HG02943 (cell line): Measurements from ENCODE around the gene TRAPPC12.
"Not testable (repeated sequence)": the region's sequence is repeated elsewhere in the genome, so short reads cannot be mapped to it uniquely, and the experiment has no call there.

Experiments used
- ATAC-seq: cut with Tn5 transposase; IDR thresholded peaks from one replicate; pipeline ENCODE4 v1.9.1; 2021; ENCODE audit warnings: mild to moderate bottlenecking, low read depth, moderate library complexity; ENCODE audit not compliant: unreplicated experiment

Gene TRAPPC12

GRCh38 chr2:3482363-3482821 is 102.9 kb downstream of the TRAPPC12 start:
- ATAC-seq: no peak

GRCh38 chr2:3483227-3483985 is 103.9 kb downstream of the TRAPPC12 start:
- ATAC-seq: no peak

GRCh38 chr2:3483986-3484960 is 104.8 kb downstream of the TRAPPC12 start:
- no peak for ATAC-seq

GRCh38 chr2:3485166-3485565 is 105.7 kb downstream of the TRAPPC12 start:
- ATAC-seq: no peak

GRCh38 chr2:3486047-3487027 is 106.8 kb downstream of the TRAPPC12 start:
- no peak for ATAC-seq

GRCh38 chr2:3487028-3487425 is 107.5 kb downstream of the TRAPPC12 start:
- no peak for ATAC-seq

GRCh38 chr2:3487432-3487831 is 107.9 kb downstream of the TRAPPC12 start:
- ATAC-seq: no peak

GRCh38 chr2:3488061-3488531 is 108.6 kb downstream of the TRAPPC12 start:
- no peak for ATAC-seq

- ATAC-seq: no peak
These were observed 109.6 kb downstream of the TRAPPC12 start for GRCh38 chr2:3488855-3489763.

- no peak for ATAC-seq
These were observed 110.2 kb downstream of the TRAPPC12 start for GRCh38 chr2:3489764-3490115.

- ATAC-seq: no peak
These were observed 111.0 kb downstream of the TRAPPC12 start for GRCh38 chr2:3490191-3491170.

GRCh38 chr2:3491306-3491705 is 111.8 kb downstream of the TRAPPC12 start:
- no peak for ATAC-seq

- no peak for ATAC-seq
These were observed 112.4 kb downstream of the TRAPPC12 start for GRCh38 chr2:3491716-3492474.

- ATAC-seq: not testable (repeated sequence)
These were observed 112.9 kb downstream of the TRAPPC12 start for GRCh38 chr2:3492475-3492787.

GRCh38 chr2:3492951-3493614 is 113.6 kb downstream of the TRAPPC12 start:
- no peak for ATAC-seq

GRCh38 chr2:3493615-3494007 is 114.1 kb downstream of the TRAPPC12 start:
- no peak for ATAC-seq
